ENCODE data around the gene LRRC4C.

DNA sequence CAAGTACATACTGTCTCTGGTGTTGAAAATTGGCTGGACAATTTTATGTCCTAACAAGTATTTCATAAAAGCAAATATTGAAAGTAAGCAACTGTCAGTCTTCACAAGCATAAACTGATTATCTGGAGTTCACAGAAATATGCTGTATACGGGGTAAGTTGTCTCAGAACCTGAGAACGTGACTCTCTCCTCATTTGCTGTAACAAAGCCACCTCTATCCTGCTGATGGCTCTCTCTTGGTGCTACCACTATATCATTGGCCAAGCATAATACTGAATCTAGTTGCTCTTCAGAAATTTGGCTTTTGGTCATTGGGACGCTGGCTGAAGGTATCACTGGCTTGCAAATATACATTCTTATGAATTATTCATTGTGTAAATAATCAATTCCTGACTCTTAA, 1078.0 kb downstream of the LRRC4C start:
- no peak for TF ChIP-seq PML (IDR thresholded peaks at IDR 0.05; ENCODE audit: low read length)
- TF ChIP-seq EZH2 (IDR thresholded peaks at IDR 0.05; ENCODE audit: borderline replicate concordance, control insufficient read depth, low read depth, low read length): no peak
- no peak for TF ChIP-seq YY1 (IDR thresholded peaks at IDR 0.05; ENCODE audit: low read depth, low read length)
- no peak for TF ChIP-seq MLLT1 (IDR thresholded peaks at IDR 0.05)
- no peak for TF ChIP-seq CTCF (IDR thresholded peaks at IDR 0.05 in 2 of 3, conservative IDR thresholded peaks at IDR 0.05 in 1 of 3; ENCODE audit: control insufficient read depth in 2 of 3, extremely low read depth in 1 of 3, insufficient read depth in 1 of 3, low read depth in 3 of 3, low read length in 3 of 3)
- TF ChIP-seq POLR2AphosphoS5 (IDR thresholded peaks at IDR 0.05; ENCODE audit: low read length): no peak
- TF ChIP-seq FOXM1 (IDR thresholded peaks at IDR 0.05; ENCODE audit: low read depth, low read length): no peak
